HEK293 (cell line): Measurements from ENCODE around the gene UBE3A.

Experiments used
- CTCF ChIA-PET: fragments of 350-600 bp; formaldehyde crosslinking; extraction: SDS; loops from one replicate; lab custom pipeline; 2021; ENCODE audit warnings: antibody characterized with exemption; lab: Yijun Ruan, JAX
- POLR2A ChIA-PET: fragments of 300-600 bp; formaldehyde crosslinking; extraction: SDS; loops from one replicate; lab custom pipeline; 2020; ENCODE audit warnings: antibody characterized with exemption, inconsistent platforms; lab: Yijun Ruan, JAX
- H3K27ac ChIP-seq: fragments of 200-500 bp; sonication (Bioruptor generic); 2 replicates; pipeline ENCODE4 v1.5.1; 2014; ENCODE audit warnings: low read depth, low read length, control low read depth, inconsistent platforms; ENCODE audit errors: extremely low read depth
- H3K36me3 ChIP-seq, 2 experiments: fragments of 200-500 bp in 1 of 2; sonication (Bioruptor generic) in 1 of 2; 1 replicate in 1 of 2; 2 replicates in 1 of 2; pipeline ENCODE4 v1.5.1; 2014 to 2017; ENCODE audit warnings: inconsistent platforms in 2 of 2, low read length in 2 of 2; ENCODE audit not compliant: control insufficient read depth in 2 of 2, insufficient read depth in 1 of 2
- H3K4me1 ChIP-seq: fragments of 200-500 bp; sonication (Bioruptor generic); 2 replicates; pipeline ENCODE4 v1.5.1; 2014; ENCODE audit warnings: mild to moderate bottlenecking, low read length, inconsistent platforms; ENCODE audit not compliant: control insufficient read depth, insufficient read depth
- H3K4me3 ChIP-seq: 2 replicates; pipeline ENCODE4 v1.5.1; 2011; ENCODE audit warnings: low read depth, mild to moderate bottlenecking, control low read depth, low read length, moderate library complexity
- H3K9me3 ChIP-seq: fragments of 200-500 bp; sonication (Bioruptor generic); 2 replicates; pipeline ENCODE4 v1.5.1; 2014; ENCODE audit warnings: low read depth, low read length, inconsistent platforms; ENCODE audit not compliant: control insufficient read depth, insufficient read depth
- BCL11A ChIP-seq: fragments of 450-650 bp; formaldehyde crosslinking; IDR thresholded peaks from 2 replicates; pipeline ENCODE4 v1.5.1; 2016; ENCODE audit warnings: low read depth, missing biosample characterization, missing genetic modification characterization
- HOXD13 ChIP-seq: sonication (generic); formaldehyde crosslinking; IDR thresholded peaks from 2 replicates; pipeline ENCODE4 v1.8.0; 2022; ENCODE audit warnings: missing genetic modification reagents, borderline replicate concordance
- KLF16 ChIP-seq: fragments of 450-650 bp; formaldehyde crosslinking; IDR thresholded peaks from 2 replicates; pipeline ENCODE4 v1.5.1; 2017; ENCODE audit warnings: missing biosample characterization, missing genetic modification characterization
- MYNN ChIP-seq: fragments of 450-650 bp; formaldehyde crosslinking; IDR thresholded peaks from 2 replicates; pipeline ENCODE4 v1.5.1; 2016; ENCODE audit warnings: missing biosample characterization, missing genetic modification characterization, borderline replicate concordance
- PRDM1 ChIP-seq: fragments of 450-650 bp; formaldehyde crosslinking; IDR thresholded peaks from 2 replicates; pipeline ENCODE4; 2016; ENCODE audit warnings: missing biosample characterization, missing genetic modification characterization
- SETDB1 ChIP-seq: IDR thresholded peaks from one replicate; pipeline ENCODE4 v1.6.1; 2017; ENCODE audit warnings: mild to moderate bottlenecking, low read length, moderate library complexity, mixed read lengths; ENCODE audit not compliant: insufficient read length
- SP7 ChIP-seq: fragments of 450-650 bp; formaldehyde crosslinking; IDR thresholded peaks from 2 replicates; pipeline ENCODE4 v1.5.1; 2016; ENCODE audit warnings: missing biosample characterization, missing genetic modification characterization
- YY1 ChIP-seq: fragments of 450-650 bp; formaldehyde crosslinking; IDR thresholded peaks from 2 replicates; pipeline ENCODE4 v1.5.1; 2018; ENCODE audit warnings: missing biosample characterization, missing genetic modification characterization
- YY2 ChIP-seq: fragments of 450-650 bp; formaldehyde crosslinking; IDR thresholded peaks from 2 replicates; pipeline ENCODE4 v1.5.1; 2016; ENCODE audit warnings: missing biosample characterization, missing genetic modification characterization
- ZBTB17 ChIP-seq: fragments of 450-650 bp; formaldehyde crosslinking; IDR thresholded peaks from 2 replicates; pipeline ENCODE4 v1.5.1; 2016; ENCODE audit warnings: missing biosample characterization, missing genetic modification characterization
- ZNF10 ChIP-seq: fragments of 450-650 bp; formaldehyde crosslinking; IDR thresholded peaks from 2 replicates; pipeline ENCODE4 v1.5.1; 2017; ENCODE audit warnings: missing biosample characterization, missing genetic modification characterization
- ZNF133 ChIP-seq: fragments of 450-650 bp; formaldehyde crosslinking; IDR thresholded peaks from 2 replicates; pipeline ENCODE4 v1.5.1; 2016; ENCODE audit warnings: missing biosample characterization, missing genetic modification characterization
- ZNF140 ChIP-seq: fragments of 450-650 bp; formaldehyde crosslinking; IDR thresholded peaks from 2 replicates; pipeline ENCODE4 v1.5.1; 2016; ENCODE audit warnings: missing biosample characterization, missing genetic modification characterization
- ZNF146 ChIP-seq: fragments of 450-650 bp; formaldehyde crosslinking; IDR thresholded peaks from 2 replicates; pipeline ENCODE4 v1.5.1; 2016; ENCODE audit warnings: missing biosample characterization, missing genetic modification characterization
- ZNF16 ChIP-seq: fragments of 450-650 bp; formaldehyde crosslinking; IDR thresholded peaks from 2 replicates; pipeline ENCODE4 v1.5.1; 2016; ENCODE audit warnings: low read depth, missing biosample characterization, missing genetic modification characterization
- ZNF169 ChIP-seq: fragments of 450-650 bp; formaldehyde crosslinking; IDR thresholded peaks from 2 replicates; pipeline ENCODE4 v1.5.1; 2016; ENCODE audit warnings: missing biosample characterization, missing genetic modification characterization
- ZNF239 ChIP-seq: fragments of 450-650 bp; formaldehyde crosslinking; IDR thresholded peaks from 2 replicates; pipeline ENCODE4 v1.5.1; 2016; ENCODE audit warnings: missing biosample characterization, missing genetic modification characterization
- ZNF426 ChIP-seq: fragments of 450-650 bp; formaldehyde crosslinking; IDR thresholded peaks from 2 replicates; pipeline ENCODE4 v1.5.1; 2017; ENCODE audit warnings: missing biosample characterization, missing genetic modification characterization, mild to moderate bottlenecking, inconsistent platforms, moderate library complexity
- ZNF433 ChIP-seq: fragments of 450-650 bp; formaldehyde crosslinking; IDR thresholded peaks from 2 replicates; pipeline ENCODE4 v1.5.1; 2016; ENCODE audit warnings: missing biosample characterization, missing genetic modification characterization, low read depth
- ZNF48 ChIP-seq: fragments of 450-650 bp; formaldehyde crosslinking; IDR thresholded peaks from 2 replicates; pipeline ENCODE4 v1.5.1; 2016; ENCODE audit warnings: missing biosample characterization, missing genetic modification characterization
- ZNF510 ChIP-seq: fragments of 450-650 bp; formaldehyde crosslinking; IDR thresholded peaks from 2 replicates; pipeline ENCODE4 v1.5.1; 2018; ENCODE audit warnings: mild to moderate bottlenecking, missing genetic modification characterization, missing biosample characterization; ENCODE audit not compliant: insufficient replicate concordance
- ZNF560 ChIP-seq: fragments of 450-650 bp; formaldehyde crosslinking; IDR thresholded peaks from 2 replicates; pipeline ENCODE4 v1.5.1; 2017; ENCODE audit warnings: missing biosample characterization, missing genetic modification characterization, borderline replicate concordance
- ZNF585B ChIP-seq: fragments of 450-650 bp; formaldehyde crosslinking; IDR thresholded peaks from 2 replicates; pipeline ENCODE4 v1.5.1; 2016; ENCODE audit warnings: missing biosample characterization, missing genetic modification characterization
- ZNF600 ChIP-seq: fragments of 450-650 bp; formaldehyde crosslinking; IDR thresholded peaks from 2 replicates; pipeline ENCODE4 v1.5.1; 2016; ENCODE audit warnings: missing biosample characterization, missing genetic modification characterization
- ZNF660 ChIP-seq: fragments of 450-650 bp; IDR thresholded peaks from 2 replicates; pipeline ENCODE4 v1.5.1; 2018; ENCODE audit warnings: missing biosample characterization, mild to moderate bottlenecking, missing genetic modification characterization
- ZNF677 ChIP-seq: fragments of 450-650 bp; IDR thresholded peaks from 2 replicates; pipeline ENCODE4 v1.5.0; 2018; ENCODE audit warnings: missing biosample characterization, mild to moderate bottlenecking, missing genetic modification characterization, moderate library complexity
- ZNF792 ChIP-seq: fragments of 450-650 bp; formaldehyde crosslinking; IDR thresholded peaks from 2 replicates; pipeline ENCODE4 v1.5.1; 2016; ENCODE audit warnings: missing biosample characterization, missing genetic modification characterization
- ZNF843 ChIP-seq: fragments of 450-650 bp; formaldehyde crosslinking; IDR thresholded peaks from 2 replicates; pipeline ENCODE4 v1.5.1; 2016; ENCODE audit warnings: missing biosample characterization, missing genetic modification characterization
- TF ChIP-seq, protein P1 (sequence below): fragments of 450-650 bp; formaldehyde crosslinking; IDR thresholded peaks from 2 replicates; pipeline ENCODE4 v1.5.1; 2017; ENCODE audit warnings: missing biosample characterization, missing genetic modification characterization
- TF ChIP-seq, protein P2 (sequence below): fragments of 450-650 bp; formaldehyde crosslinking; IDR thresholded peaks from 2 replicates; pipeline ENCODE4 v1.5.1; 2016; ENCODE audit warnings: missing biosample characterization, missing genetic modification characterization

Gene UBE3A

DNA sequence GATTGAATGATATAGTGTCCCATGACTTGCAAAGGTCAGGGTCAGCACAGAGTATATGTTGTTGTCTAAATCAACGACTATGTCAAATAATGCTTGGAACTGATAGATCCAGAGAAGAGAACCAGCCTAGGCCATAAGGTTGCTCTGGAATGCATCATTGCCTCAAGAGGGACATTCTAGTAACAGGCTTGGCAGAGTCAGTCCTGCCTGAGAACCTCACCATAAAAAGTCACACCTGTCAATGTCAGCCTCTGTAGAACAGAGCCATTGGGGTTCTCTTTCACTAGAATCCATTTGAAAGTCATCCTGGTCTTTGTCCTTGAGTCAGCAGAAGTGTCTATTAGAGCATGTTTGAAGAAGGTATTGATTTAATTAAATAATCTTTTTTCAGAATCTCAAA lies 31.4 kb upstream of the UBE3A start (continued):
- no peak for TF ChIP-seq ZBTB17 (tag by site-specific recombination)
- TF ChIP-seq, all 188 proteins: peak for 0

DNA sequence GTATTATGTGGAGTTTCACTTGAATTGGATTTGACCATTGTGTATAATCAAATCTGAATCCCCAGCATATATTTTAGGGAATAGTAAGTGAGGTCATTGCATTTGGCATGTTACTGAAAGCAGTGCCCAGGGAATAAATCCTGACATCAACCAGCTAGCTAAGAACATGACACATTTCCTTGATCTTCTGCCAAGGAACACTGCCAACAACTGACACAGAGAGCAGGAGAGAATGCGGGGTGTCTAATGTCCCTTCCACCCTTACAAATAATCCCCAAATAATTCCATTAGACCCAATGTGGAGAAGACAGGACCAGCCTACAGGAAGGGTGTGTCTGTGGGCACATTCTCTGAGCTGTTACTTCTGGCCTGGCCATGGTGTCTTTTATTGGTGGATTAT lies 30.6 kb upstream of the UBE3A start:
- H3K4me3 ChIP-seq = no peak overlapping the region
- no peaks in the 10 kb centered on the region for H3K9me3 ChIP-seq
- ChIA-PET POLR2A (no interaction called here), CTCF (no interaction called here)
- H3K27ac ChIP-seq = no peak overlapping the region
- no peak for TF ChIP-seq ZNF792 (tag by site-specific recombination)
- no peaks in the 10 kb centered on the region for H3K4me1 ChIP-seq
- no peaks in the 10 kb centered on the region for H3K36me3 ChIP-seq

DNA sequence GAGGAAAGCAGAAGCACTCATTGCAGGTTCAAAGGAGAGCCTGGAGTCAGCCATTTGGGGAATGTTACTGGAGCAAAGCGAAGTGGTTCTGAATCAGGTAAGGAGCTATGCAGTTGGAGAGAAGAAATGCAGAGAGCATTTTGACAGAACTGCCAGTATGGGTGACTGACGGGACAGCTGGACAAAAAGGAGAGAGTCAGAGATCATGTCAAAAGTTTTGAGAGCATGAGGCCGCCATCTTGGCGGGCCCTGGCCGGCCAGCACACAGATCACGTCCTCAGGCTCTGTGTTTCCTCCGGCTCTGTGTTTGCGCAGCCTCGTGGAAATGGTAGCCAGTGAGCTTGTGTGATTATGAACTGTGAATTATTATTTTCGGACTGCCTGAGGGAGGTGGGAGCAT lies 29.8 kb upstream of the UBE3A start:
- TF ChIP-seq BCL11A (tag by site-specific recombination) = no peak
- no peak for TF ChIP-seq ZNF239 (tag by site-specific recombination)
- TF ChIP-seq ZNF146 (tag by site-specific recombination) = no peak
- TF ChIP-seq ZNF560 (tag by site-specific recombination) = no peak
- TF ChIP-seq ZNF585B (tag by site-specific recombination) = no peak
- no peak for TF ChIP-seq SP7 (tag by site-specific recombination)
- no peak for TF ChIP-seq PRDM1
- TF ChIP-seq, protein P1, sequence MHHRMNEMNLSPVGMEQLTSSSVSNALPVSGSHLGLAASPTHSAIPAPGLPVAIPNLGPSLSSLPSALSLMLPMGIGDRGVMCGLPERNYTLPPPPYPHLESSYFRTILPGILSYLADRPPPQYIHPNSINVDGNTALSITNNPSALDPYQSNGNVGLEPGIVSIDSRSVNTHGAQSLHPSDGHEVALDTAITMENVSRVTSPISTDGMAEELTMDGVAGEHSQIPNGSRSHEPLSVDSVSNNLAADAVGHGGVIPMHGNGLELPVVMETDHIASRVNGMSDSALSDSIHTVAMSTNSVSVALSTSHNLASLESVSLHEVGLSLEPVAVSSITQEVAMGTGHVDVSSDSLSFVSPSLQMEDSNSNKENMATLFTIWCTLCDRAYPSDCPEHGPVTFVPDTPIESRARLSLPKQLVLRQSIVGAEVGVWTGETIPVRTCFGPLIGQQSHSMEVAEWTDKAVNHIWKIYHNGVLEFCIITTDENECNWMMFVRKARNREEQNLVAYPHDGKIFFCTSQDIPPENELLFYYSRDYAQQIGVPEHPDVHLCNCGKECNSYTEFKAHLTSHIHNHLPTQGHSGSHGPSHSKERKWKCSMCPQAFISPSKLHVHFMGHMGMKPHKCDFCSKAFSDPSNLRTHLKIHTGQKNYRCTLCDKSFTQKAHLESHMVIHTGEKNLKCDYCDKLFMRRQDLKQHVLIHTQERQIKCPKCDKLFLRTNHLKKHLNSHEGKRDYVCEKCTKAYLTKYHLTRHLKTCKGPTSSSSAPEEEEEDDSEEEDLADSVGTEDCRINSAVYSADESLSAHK (tag by site-specific recombination) = no peak
- no peak for TF ChIP-seq KLF16 (tag by site-specific recombination)
- TF ChIP-seq ZNF140 (tag by site-specific recombination) = no peak
- CTCF ChIA-PET = interaction anchor here (1.1 kb wide), 1 partner anchor 707 kb away, joined by 5 read pairs; no protein-coding TSS in a partner anchor
- H3K9me3 ChIP-seq = no peaks in the 10 kb centered on the region
- no peak overlapping the region for H3K4me3 ChIP-seq
- no peaks in the 10 kb centered on the region for H3K4me1 ChIP-seq
- no peaks in the 10 kb centered on the region for H3K36me3 ChIP-seq
- no peak overlapping the region for H3K27ac ChIP-seq
- POLR2A ChIA-PET = no interaction called here

DNA sequence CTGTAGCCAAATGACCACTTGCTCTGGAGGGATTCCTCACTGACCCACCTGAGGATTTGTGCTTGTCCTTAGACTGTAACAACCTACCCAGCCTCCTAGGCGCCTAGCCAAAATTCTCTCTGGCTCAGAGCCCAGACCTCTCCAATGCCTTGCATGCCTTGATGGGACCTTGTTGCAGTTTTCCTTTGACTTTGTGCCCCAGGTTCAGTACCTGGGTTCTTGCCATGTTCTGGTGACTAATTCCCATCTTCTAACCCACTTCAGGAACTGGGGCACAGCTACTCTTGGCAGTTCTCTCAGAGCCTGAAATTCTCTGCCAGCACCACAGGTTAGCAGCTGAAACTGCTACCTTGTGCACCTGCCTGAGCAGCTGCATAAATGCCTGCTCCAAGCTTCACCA lies 27.0 kb upstream of the UBE3A start:
- H3K4me3 ChIP-seq = no peak overlapping the region
- H3K9me3 ChIP-seq = no peaks in the 10 kb centered on the region
- H3K4me1 ChIP-seq = no peaks in the 10 kb centered on the region
- no peaks in the 10 kb centered on the region for H3K36me3 ChIP-seq
- CTCF ChIA-PET = interaction anchor here (1.0 kb wide), 1 partner anchor 27 kb away, joined by 3 read pairs; the partner anchor contains the start of gene UBE3A
- H3K27ac ChIP-seq = no peak overlapping the region
- POLR2A ChIA-PET = no interaction called here
- TF ChIP-seq ZNF677 (tag by site-specific recombination) (no peak), ZNF843 (tag by site-specific recombination) (no peak), YY1 (tag by site-specific recombination) (no peak), ZNF48 (tag by site-specific recombination) (no peak), ZNF510 (tag by site-specific recombination) (no peak), SETDB1 (no peak), ZNF426 (tag by site-specific recombination) (no peak), ZNF16 (tag by site-specific recombination) (no peak), MYNN (tag by site-specific recombination) (no peak), ZNF169 (tag by site-specific recombination) (no peak), YY2 (no peak), HOXD13 (CRISPR knock-in tag) (no peak), ZNF600 (tag by site-specific recombination) (no peak), ZNF133 (tag by site-specific recombination) (no peak), ZNF433 (tag by site-specific recombination) (no peak), BCL11A (tag by site-specific recombination) (no peak), ZNF660 (no peak), ZNF10 (tag by site-specific recombination) (no peak)
- TF ChIP-seq, protein P2, sequence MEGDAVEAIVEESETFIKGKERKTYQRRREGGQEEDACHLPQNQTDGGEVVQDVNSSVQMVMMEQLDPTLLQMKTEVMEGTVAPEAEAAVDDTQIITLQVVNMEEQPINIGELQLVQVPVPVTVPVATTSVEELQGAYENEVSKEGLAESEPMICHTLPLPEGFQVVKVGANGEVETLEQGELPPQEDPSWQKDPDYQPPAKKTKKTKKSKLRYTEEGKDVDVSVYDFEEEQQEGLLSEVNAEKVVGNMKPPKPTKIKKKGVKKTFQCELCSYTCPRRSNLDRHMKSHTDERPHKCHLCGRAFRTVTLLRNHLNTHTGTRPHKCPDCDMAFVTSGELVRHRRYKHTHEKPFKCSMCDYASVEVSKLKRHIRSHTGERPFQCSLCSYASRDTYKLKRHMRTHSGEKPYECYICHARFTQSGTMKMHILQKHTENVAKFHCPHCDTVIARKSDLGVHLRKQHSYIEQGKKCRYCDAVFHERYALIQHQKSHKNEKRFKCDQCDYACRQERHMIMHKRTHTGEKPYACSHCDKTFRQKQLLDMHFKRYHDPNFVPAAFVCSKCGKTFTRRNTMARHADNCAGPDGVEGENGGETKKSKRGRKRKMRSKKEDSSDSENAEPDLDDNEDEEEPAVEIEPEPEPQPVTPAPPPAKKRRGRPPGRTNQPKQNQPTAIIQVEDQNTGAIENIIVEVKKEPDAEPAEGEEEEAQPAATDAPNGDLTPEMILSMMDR (tag by site-specific recombination) = no peak
